ENCODE data around the gene DRC1.
A peak's percentile ranks its signal among the peaks of the same experiment; 100 is the strongest.

The DRC1 gene

DNA sequence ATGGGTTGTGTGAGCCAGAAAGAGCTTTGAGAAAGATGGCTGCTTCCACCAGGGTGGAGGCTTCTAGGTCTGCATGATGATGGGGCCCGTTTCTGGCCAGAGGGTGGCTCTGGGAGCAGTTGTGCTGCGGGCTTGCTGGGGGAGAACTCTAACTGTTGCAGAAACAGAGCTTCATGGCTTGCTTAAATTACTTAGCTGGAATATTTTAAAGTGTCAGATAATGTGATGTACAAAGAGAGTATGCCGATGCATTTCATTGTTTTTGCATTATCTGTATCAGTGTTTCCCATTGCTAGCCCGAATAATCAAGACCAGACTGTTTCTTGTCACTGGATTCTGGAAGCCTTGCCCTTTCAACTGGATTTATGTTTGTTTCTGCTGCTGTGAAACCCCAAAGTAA is 6.3 kb upstream of the DRC1 start:
- Histone ChIP-seq H3K4me3 (no peak overlapping the region), H3K36me3 (peaks cover 38% of the 10 kb centered on the region), H3K27me3 (no peaks in the 10 kb centered on the region), H4K20me1 (0 out of 2 replicates have a peak, but pooled peaks cover 5% of the 10 kb centered on the region), H3K9me3 (no peaks in the 10 kb centered on the region), H3K4me1 (peaks cover 14% of the 10 kb centered on the region), H3K4me2 (no peak overlapping the region), H3K27ac (no peak overlapping the region), H3K9ac (no peak overlapping the region)
- no peak for TF ChIP-seq Cebpa-rat (IDR thresholded peaks at IDR 0.05)

DNA sequence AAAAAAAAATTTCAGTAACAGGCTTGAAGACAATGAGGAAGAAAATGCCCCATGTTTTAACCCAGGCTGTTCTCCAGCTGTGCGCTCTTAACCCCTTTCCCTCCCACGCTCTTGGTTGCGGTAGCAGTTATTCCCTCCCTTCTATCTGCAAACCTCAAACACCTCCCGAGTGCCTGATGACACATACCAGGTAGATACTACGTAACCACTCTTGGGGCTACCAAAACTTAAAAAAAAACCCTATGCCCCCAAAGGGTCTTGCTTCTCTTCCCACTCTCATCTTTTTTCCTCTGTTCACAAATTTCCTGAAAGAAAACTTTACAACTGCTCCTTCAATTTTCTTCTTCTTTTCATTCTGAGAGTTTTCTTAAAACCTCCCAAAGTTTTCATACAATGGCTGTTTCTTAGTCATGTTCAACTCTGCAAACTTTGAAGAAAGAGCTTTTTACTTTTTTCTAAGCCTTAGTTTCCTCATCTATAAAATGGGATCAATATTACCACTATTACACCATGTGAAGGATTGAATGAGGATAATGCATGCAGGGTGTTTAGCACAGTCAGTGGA is 4.9 kb upstream of the DRC1 start:
- Histone ChIP-seq H3K4me3 (no peak overlapping the region), H4K20me1 (no peaks in the 10 kb centered on the region), H3K9me3 (no peaks in the 10 kb centered on the region), H3K27me3 (peaks cover 4% of the 10 kb centered on the region; the same call in 1 of the 2 replicates), H3K4me2 (no peak overlapping the region), H3K9ac (no peak overlapping the region), H3K36me3 (peaks cover 28% of the 10 kb centered on the region; the same call in 1 of the 2 replicates), H3K27ac (no peak overlapping the region), H3K4me1 (peaks cover 20% of the 10 kb centered on the region)
- TF ChIP-seq Cebpa-rat (IDR thresholded peaks at IDR 0.05) = no peak

DNA sequence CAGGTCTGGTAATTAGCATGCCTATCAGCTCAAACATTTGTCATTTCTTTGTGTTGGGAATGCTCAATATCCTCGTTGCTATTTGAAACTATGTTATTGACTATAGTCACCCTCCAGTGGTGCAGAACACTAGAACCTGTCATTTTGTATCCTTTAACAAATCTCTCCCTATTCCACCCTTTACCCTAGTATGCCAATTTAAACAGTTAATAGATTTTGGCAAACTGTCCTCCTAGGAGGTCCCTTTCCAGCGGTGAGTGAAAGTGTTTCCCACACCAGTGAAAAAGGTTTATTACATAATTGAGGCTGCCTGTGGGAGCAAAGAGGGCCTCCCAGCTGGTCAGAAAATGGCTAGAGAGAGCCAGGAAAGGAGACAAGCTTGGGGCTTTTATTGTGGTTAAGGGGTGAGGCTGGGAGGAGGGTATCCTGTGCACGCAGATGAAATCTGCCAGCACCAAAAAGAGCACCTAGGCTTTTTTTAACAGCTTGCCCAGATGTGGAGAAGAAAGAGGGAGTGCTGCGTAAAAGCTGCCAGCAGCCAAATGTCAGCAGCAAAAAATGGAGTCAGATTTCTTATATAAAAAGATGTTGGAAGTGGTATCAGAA is 1.8 kb upstream of the DRC1 start:
- no peak for TF ChIP-seq Cebpa-rat (IDR thresholded peaks at IDR 0.05)
- Histone ChIP-seq H3K9ac (no peak overlapping the region), H3K36me3 (peaks cover 13% of the 10 kb centered on the region; the same call in 1 of the 2 replicates), H3K4me3 (no peak overlapping the region), H3K27ac (no peak overlapping the region), H4K20me1 (no peaks in the 10 kb centered on the region), H3K4me1 (peaks cover 20% of the 10 kb centered on the region), H3K4me2 (peak overlapping the region; percentile 62), H3K9me3 (no peaks in the 10 kb centered on the region), H3K27me3 (peaks cover 4% of the 10 kb centered on the region; the same call in 1 of the 2 replicates)

DNA sequence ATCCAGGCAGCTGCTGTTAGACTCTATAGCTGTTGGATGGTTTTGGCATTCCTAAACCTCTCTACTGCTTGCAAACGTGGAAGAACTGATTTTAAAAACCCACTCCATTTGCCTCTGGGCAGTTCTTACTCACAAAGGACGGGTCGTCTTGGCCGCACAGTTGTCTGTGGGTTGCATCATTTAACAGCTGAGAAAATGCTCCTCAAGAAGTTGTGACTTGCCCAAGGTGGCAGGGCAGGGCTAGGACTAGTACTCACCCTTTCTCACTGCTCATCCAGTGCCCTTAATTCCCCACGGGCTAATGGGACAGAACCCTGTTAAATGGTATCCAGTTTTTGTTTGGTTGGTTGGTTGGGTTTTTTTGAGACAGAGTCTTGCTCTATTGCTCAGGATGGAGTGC is 997 bp upstream of the DRC1 start:
- H3K4me3 ChIP-seq = no peak overlapping the region
- H3K36me3 ChIP-seq = peaks cover 7% of the 10 kb centered on the region; the same call in 1 of the 2 replicates
- no peak for TF ChIP-seq Cebpa-rat (IDR thresholded peaks at IDR 0.05)
- H3K27ac ChIP-seq = no peak overlapping the region
- no peaks in the 10 kb centered on the region for H3K9me3 ChIP-seq
- peak overlapping the region; percentile 62 for H3K4me2 ChIP-seq
- H3K9ac ChIP-seq = no peak overlapping the region
- peaks cover 4% of the 10 kb centered on the region; the same call in 1 of the 2 replicates for H3K27me3 ChIP-seq
- H3K4me1 ChIP-seq = peaks cover 20% of the 10 kb centered on the region
- H4K20me1 ChIP-seq = no peaks in the 10 kb centered on the region

DNA sequence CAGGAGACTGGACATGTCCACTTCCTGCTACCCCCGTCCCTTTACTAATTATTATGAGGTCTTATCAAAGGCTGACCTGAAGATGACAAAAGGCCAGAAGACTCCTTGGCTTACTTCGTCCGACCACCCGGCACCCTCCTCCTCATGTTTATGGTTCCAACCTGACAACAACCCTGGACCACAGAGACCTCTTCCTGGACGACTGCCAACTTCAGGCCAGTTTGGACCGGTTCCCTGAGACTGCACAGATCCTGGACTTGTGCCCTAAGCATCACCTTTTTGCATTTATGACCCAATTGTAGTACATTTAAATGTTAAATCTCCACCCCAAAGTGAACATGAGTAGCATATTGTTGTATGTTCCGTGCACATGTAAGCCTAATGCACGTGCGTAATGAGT is 5.8 kb downstream of the DRC1 start:
- Histone ChIP-seq H3K4me2 (no peak overlapping the region), H3K27me3 (no peaks in the 10 kb centered on the region), H3K4me3 (no peak overlapping the region), H3K9ac (no peak overlapping the region), H3K27ac (no peak overlapping the region), H3K4me1 (no peaks in the 10 kb centered on the region), H4K20me1 (no peaks in the 10 kb centered on the region), H3K36me3 (no peaks in the 10 kb centered on the region), H3K9me3 (no peaks in the 10 kb centered on the region)
- TF ChIP-seq Cebpa-rat (IDR thresholded peaks at IDR 0.05) = no peak

DNA sequence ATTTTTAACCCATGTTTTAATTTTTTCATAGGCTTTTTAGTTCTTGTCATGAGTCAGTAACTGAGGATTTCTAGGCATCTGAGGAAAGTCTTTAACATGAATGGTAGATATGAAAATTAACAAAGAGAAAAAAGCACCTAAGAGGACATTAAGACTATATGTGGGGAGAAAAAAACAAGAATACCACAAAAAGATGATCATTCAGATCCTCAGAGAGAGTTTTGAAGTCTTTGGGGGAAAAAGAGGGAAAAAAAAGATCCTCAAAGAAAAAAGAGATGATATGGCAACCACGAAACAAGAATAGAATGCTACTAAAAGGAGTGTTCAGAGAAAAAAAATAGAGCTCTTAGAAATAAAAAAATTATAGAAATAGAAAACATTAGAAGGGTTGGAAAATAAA is 8.1 kb downstream of the DRC1 start:
- no peaks in the 10 kb centered on the region for H4K20me1 ChIP-seq
- H3K4me1 ChIP-seq = no peaks in the 10 kb centered on the region
- no peak overlapping the region for H3K9ac ChIP-seq
- no peaks in the 10 kb centered on the region for H3K9me3 ChIP-seq
- no peak overlapping the region for H3K27ac ChIP-seq
- no peak overlapping the region for H3K4me3 ChIP-seq
- no peak overlapping the region for H3K4me2 ChIP-seq
- no peaks in the 10 kb centered on the region for H3K27me3 ChIP-seq
- no peaks in the 10 kb centered on the region for H3K36me3 ChIP-seq
- no peak for TF ChIP-seq Cebpa-rat (IDR thresholded peaks at IDR 0.05)

DNA sequence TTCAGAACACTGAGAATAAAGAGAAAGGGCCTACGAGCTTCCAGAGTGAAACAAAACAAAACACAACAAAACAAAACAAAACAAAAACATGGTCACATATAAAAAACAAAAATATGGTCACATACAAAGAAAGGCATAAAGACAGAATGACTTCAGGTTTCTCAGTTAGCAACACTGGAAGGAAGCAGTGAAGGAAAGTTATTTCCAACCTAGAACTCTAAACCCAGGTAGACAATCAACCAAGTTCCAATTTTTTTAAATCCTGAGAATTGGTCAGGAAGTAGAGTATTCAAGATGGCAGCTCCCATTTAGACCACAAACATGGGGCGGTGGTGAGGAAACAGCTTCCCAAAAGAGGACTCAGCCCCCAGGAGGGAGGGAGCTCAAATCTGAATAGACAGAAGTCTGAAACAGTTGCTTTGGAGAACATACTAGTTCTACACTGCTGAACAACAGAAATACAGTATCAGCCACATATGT is 9.1 kb downstream of the DRC1 start:
- Histone ChIP-seq H3K4me3 (no peak overlapping the region), H3K9me3 (no peaks in the 10 kb centered on the region), H3K4me1 (no peaks in the 10 kb centered on the region), H4K20me1 (no peaks in the 10 kb centered on the region), H3K27me3 (no peaks in the 10 kb centered on the region), H3K36me3 (no peaks in the 10 kb centered on the region), H3K27ac (no peak overlapping the region), H3K9ac (no peak overlapping the region), H3K4me2 (no peak overlapping the region)
- no peak for TF ChIP-seq Cebpa-rat (IDR thresholded peaks at IDR 0.05)

DNA sequence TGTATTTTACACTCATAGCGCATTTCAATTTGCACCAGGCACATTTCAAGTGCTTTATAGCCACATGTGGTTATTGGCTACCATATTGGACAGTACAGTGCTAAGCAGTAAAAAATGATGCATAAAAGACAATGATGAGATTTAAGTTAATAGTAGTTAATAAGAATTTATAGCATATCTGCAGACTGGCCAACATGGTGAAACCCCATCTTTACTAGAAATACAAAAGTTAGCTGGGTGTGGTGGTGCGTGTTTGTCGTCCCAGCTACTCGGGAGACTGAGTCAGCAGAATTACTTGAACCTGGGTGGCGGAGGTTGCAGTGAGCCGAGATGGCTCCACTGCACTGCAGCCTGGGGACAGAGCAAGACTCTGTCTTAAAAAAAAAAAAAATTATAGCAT is 9.7 kb downstream of the DRC1 start:
- Histone ChIP-seq H3K4me1 (no peaks in the 10 kb centered on the region), H3K27ac (no peak overlapping the region), H3K9ac (no peak overlapping the region), H4K20me1 (no peaks in the 10 kb centered on the region), H3K4me3 (no peak overlapping the region), H3K27me3 (no peaks in the 10 kb centered on the region), H3K4me2 (no peak overlapping the region), H3K9me3 (no peaks in the 10 kb centered on the region), H3K36me3 (no peaks in the 10 kb centered on the region)
- TF ChIP-seq Cebpa-rat (IDR thresholded peaks at IDR 0.05) = no peak

DNA sequence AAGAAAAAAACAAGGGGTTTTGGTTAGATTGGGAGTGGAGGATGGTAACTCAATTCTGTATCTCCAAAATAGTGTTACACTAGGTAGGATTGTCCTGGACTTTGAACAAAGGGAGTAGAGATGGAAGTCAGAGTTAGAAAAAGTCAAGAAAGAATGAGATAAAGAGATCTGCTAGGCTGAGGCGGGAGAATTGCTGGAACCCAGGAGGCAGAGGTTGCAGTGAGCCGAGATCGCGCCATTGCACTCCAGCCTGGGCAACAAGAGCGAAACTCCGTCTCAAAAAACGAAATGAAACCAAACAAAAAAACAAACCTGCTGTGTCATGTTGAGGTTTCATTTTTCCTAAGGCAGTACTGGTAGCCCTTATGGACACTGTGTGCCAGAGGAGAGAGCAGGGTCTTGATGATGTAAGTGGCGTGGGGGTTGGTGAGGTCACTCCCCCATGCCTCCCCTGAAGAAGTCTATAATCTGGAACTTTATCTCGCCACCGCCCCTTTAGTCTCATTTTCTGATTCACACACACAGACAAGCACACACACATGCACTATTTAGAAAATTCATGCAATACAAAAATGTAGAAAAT is 10.5 kb downstream of the DRC1 start:
- Histone ChIP-seq H3K4me2 (no peak overlapping the region), H3K4me3 (no peak overlapping the region), H3K27ac (no peak overlapping the region), H4K20me1 (no peaks in the 10 kb centered on the region), H3K9ac (no peak overlapping the region), H3K36me3 (no peaks in the 10 kb centered on the region), H3K4me1 (no peaks in the 10 kb centered on the region), H3K27me3 (no peaks in the 10 kb centered on the region), H3K9me3 (no peaks in the 10 kb centered on the region)
- TF ChIP-seq Cebpa-rat (IDR thresholded peaks at IDR 0.05) = no peak

DNA sequence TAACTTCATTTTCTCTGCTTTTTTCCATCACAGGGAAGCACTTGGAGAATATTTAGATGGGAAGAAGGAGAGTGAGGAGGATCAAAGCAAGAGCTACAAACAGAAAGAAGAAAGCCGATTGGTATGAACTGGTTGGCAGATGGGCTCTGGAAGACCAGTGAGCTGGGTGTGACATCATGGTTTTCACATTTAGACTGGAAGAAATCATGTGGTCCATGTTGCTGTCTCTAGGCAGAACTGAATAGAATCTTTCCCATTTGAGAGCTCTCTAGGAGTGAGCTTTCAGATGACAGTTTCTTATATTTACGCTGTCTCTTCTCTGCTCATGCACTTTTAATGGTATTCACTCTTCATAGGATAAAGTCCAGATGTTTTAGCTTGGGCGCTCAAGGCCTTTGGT is 12.6 kb downstream of the DRC1 start:
- Histone ChIP-seq H4K20me1 (no peaks in the 10 kb centered on the region), H3K4me3 (no peak overlapping the region), H3K36me3 (no peaks in the 10 kb centered on the region), H3K4me1 (no peaks in the 10 kb centered on the region), H3K4me2 (no peak overlapping the region), H3K9ac (no peak overlapping the region), H3K27ac (no peak overlapping the region), H3K27me3 (no peaks in the 10 kb centered on the region), H3K9me3 (no peaks in the 10 kb centered on the region)
- TF ChIP-seq Cebpa-rat (IDR thresholded peaks at IDR 0.05) = no peak

Measured in BLaER1 (cell line).